Measurements from ENCODE around the gene ARHGAP19. TPM values are rescaled to one million over a fixed set of nuclear protein-coding genes. Genes with fewer than 3 reads are reported as not detected.

The ARHGAP19 gene
- total and polyA plus RNA-seq, 9 of the 15 experiments (the other 6 are each of a cell fraction or from before 2014, with no cell fraction given) = 14.8 to 49.5 (median 26.8) TPM

GRCh38 chr10:97311111-97311626 lies 18.7 kb upstream of the ARHGAP19 start:
- FAIRE-seq = no peak
- no TSS peak for BruUV-seq (replicated peaks)

GRCh38 chr10:97307866-97308780 lies 15.7 kb upstream of the ARHGAP19 start:
- Histone ChIP-seq H3K36me3 (ENCODE audit: control insufficient read depth, insufficient read depth, low read length) (no peaks in the 10 kb centered on the region), H3K4me3 (no peak overlapping the region), H3K9ac (ENCODE audit: insufficient read depth in 1 of 2, low read depth in 2 of 2, low read length in 2 of 2) (no peak overlapping the region; a peak in 2 of 4 replicates), H2AFZ (ENCODE audit: low read depth, low read length) (peak overlapping the region; percentile 53; the same call in 1 of the 2 replicates), H3K4me2 (ENCODE audit: insufficient read depth, low read length) (no peak overlapping the region), H3K4me1 (replicated peaks in 1 of 2; ENCODE audit: control insufficient read depth in 2 of 2, insufficient read depth in 2 of 2, low read length in 2 of 2) (peaks cover 5 to 8% of the 10 kb centered on the region in 2 experiments; a peak in 3 of 5 replicates), H3K27me3 (ENCODE audit: control insufficient read depth in 2 of 2, insufficient read depth in 2 of 2, low read length in 2 of 2) (no peaks in the 10 kb centered on the region), H4K20me1 (replicated peaks; ENCODE audit: control insufficient read depth, insufficient read depth, low read length) (no peaks in the 10 kb centered on the region), H3K79me2 (ENCODE audit: control insufficient read depth, insufficient read depth, low read length) (no peaks in the 10 kb centered on the region), H3K9me1 (ENCODE audit: control insufficient read depth, insufficient read depth, low read length) (no peaks in the 10 kb centered on the region), H3K9me3 (replicated peaks; ENCODE audit: control insufficient read depth, insufficient read depth, low read depth, low read length) (no peaks in the 10 kb centered on the region), H3K27ac (ENCODE audit: extremely low read depth, low read depth, low read length) (no peak overlapping the region)
- WGBS (ENCODE audit: insufficient coverage, low coverage, missing lambda C conversion rate) = 51% methylated on average over 9 of the region's 10 CpGs
- CTCF ChIA-PET (ENCODE audit: low intra/inter-chr PET ratio) = no interaction called here
- in situ Hi-C loops (cut with MboI) = no loop called here
- no peak for DNase-seq (ENCODE audit: extremely low read depth in 1 of 4, low spot score in 3 of 4)
- no TSS peak for BruUV-seq (replicated peaks)
- ATAC-seq = peak; percentile 34
- POLR2A ChIA-PET = interaction anchor here (1.2 kb wide), 1 partner anchor 24 kb away, joined by 3 read pairs; no protein-coding TSS in a partner anchor
- no peak for TF ChIP-seq GTF2F1 (IDR thresholded peaks at IDR 0.05; ENCODE audit: low read depth, low read length)
- TF ChIP-seq BACH1 (tag; IDR thresholded peaks at IDR 0.05) = no peak
- no peak for TF ChIP-seq NUFIP1 (IDR thresholded peaks at IDR 0.05; ENCODE audit: partially characterized antibody)
- TF ChIP-seq SP2 (IDR thresholded peaks at IDR 0.05; ENCODE audit: extremely low read depth, low read depth, low read length, poor library complexity, severe bottlenecking) = no peak
- intact Hi-C loops (cut with micrococcal nuclease) = no loop called here
- FAIRE-seq = no peak

More at GRCh38 chr10:97311111-97311626, 18.7 kb upstream of the ARHGAP19 start:
- Histone ChIP-seq H3K4me3 (no peak overlapping the region), H3K36me3 (ENCODE audit: control insufficient read depth, insufficient read depth, low read length) (no peaks in the 10 kb centered on the region), H3K4me2 (ENCODE audit: insufficient read depth, low read length) (no peak overlapping the region), H3K27ac (ENCODE audit: extremely low read depth, low read depth, low read length) (no peak overlapping the region), H4K20me1 (replicated peaks; ENCODE audit: control insufficient read depth, insufficient read depth, low read length) (no peaks in the 10 kb centered on the region), H3K9me1 (ENCODE audit: control insufficient read depth, insufficient read depth, low read length) (no peaks in the 10 kb centered on the region), H3K79me2 (ENCODE audit: control insufficient read depth, insufficient read depth, low read length) (no peaks in the 10 kb centered on the region), H3K27me3 (ENCODE audit: control insufficient read depth in 2 of 2, insufficient read depth in 2 of 2, low read length in 2 of 2) (no peaks in the 10 kb centered on the region), H3K9me3 (replicated peaks; ENCODE audit: control insufficient read depth, insufficient read depth, low read depth, low read length) (no peaks in the 10 kb centered on the region), H2AFZ (ENCODE audit: low read depth, low read length) (no peak overlapping the region), H3K9ac (ENCODE audit: insufficient read depth in 1 of 2, low read depth in 2 of 2, low read length in 2 of 2) (no peak overlapping the region), H3K4me1 (replicated peaks in 1 of 2; ENCODE audit: control insufficient read depth in 2 of 2, insufficient read depth in 2 of 2, low read length in 2 of 2) (peaks cover 7 to 9% of the 10 kb centered on the region in 2 experiments; a peak in 3 of 5 replicates)
- in situ Hi-C loops (cut with MboI) = no loop called here
- no peak for DNase-seq (ENCODE audit: extremely low read depth in 1 of 4, low spot score in 3 of 4)
- intact Hi-C loops (cut with micrococcal nuclease) = no loop called here
- CTCF ChIA-PET (ENCODE audit: low intra/inter-chr PET ratio) = no interaction called here
- POLR2A ChIA-PET = interaction anchor here (0.6 to 0.9 kb wide), 3 partner anchors 8 to 15 kb away, joined by 3 to 4 read pairs (median 3); no protein-coding TSS in a partner anchor
- no peak for ATAC-seq
- WGBS (ENCODE audit: insufficient coverage, low coverage, missing lambda C conversion rate) = 90% methylated on average over 2 of the region's 4 CpGs
- TF ChIP-seq GTF2E2 (tag; IDR thresholded peaks at IDR 0.05) (no peak), CHD4 (IDR thresholded peaks at IDR 0.05; ENCODE audit: insufficient read depth, insufficient replicate concordance, low read depth, low read length, poor library complexity, severe bottlenecking) (no peak), YY1 (IDR thresholded peaks at IDR 0.05; ENCODE audit: borderline replicate concordance in 1 of 3, control insufficient read depth in 1 of 3, extremely low read depth in 1 of 3, insufficient read depth in 3 of 3, insufficient read length in 1 of 3, insufficient replicate concordance in 2 of 3, low read depth in 1 of 3, low read length in 2 of 3) (peak in 1 of 3 experiments; percentile 36)

All from K562 (cell line).